ENCODE data around the gene MAML2. TPM values are rescaled to one million over a fixed set of nuclear protein-coding genes. Genes with fewer than 3 reads are reported as not detected.

Gene MAML2
- total RNA-seq, 2 experiments from 2014 or later = 14.1 to 14.3 TPM

- peaks cover 2% of the 10 kb centered on the region for H3K9me3 Mint-ChIP-seq
- H3K4me3 Mint-ChIP-seq = no peak overlapping the region
- DNase-seq = no peak
- peaks cover 66% of the 10 kb centered on the region for H3K36me3 Mint-ChIP-seq
- H3K27me3 Mint-ChIP-seq = no peaks in the 10 kb centered on the region
- no peak overlapping the region for H3K27ac Mint-ChIP-seq
- peaks cover 84% of the 10 kb centered on the region for H3K4me1 Mint-ChIP-seq
These were observed 26.1 kb downstream of the MAML2 start for GRCh38 chr11:96316869-96317268.

DNA sequence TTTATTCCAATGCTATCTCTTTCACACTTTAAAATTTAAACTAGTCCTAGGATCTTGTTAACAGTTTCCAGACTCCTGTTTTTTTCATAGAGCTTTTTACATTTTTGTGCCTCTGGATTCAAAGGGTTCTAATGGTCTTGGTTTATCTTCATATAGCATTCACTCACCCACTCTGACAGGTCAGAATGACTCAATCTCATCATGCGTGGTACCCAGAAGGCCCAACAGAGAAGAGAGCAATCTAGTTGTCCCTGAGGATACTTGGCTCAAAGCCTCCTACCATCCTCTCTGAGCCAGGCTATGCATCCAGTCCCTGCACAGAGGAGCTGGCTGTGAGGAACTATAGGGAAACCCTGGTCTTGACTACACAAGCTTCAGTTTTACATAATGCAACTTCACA is 27.5 kb downstream of the MAML2 start:
- Mint-ChIP-seq H3K4me3 (no peak overlapping the region), H3K27ac (peak overlapping the region; percentile 21)

GRCh38 chr11:96314326-96315020 is 28.5 kb downstream of the MAML2 start:
- Mint-ChIP-seq H3K4me3 (no peak overlapping the region), H3K4me1 (peaks cover 79% of the 10 kb centered on the region)

More for the DNA sequence above, 27.5 kb downstream of the MAML2 start:
- Mint-ChIP-seq H3K27me3 (no peaks in the 10 kb centered on the region), H3K4me1 (peaks cover 80% of the 10 kb centered on the region), H3K9me3 (peaks cover 2% of the 10 kb centered on the region), H3K36me3 (peaks cover 64% of the 10 kb centered on the region)
- DNase-seq = no peak

GRCh38 chr11:96313163-96313562 is 29.8 kb downstream of the MAML2 start:
- Mint-ChIP-seq H3K36me3 (peaks cover 59% of the 10 kb centered on the region), H3K27ac (no peak overlapping the region), H3K4me3 (no peak overlapping the region), H3K27me3 (no peaks in the 10 kb centered on the region), H3K4me1 (peaks cover 81% of the 10 kb centered on the region), H3K9me3 (peaks cover 2% of the 10 kb centered on the region)
- DNase-seq = no peak

More at GRCh38 chr11:96314326-96315020, 28.5 kb downstream of the MAML2 start:
- Mint-ChIP-seq H3K27me3 (no peaks in the 10 kb centered on the region), H3K36me3 (peaks cover 60% of the 10 kb centered on the region), H3K9me3 (peaks cover 2% of the 10 kb centered on the region), H3K27ac (peak overlapping the region; percentile 74)
- no peak for DNase-seq

- no peak for DNase-seq
- no peaks in the 10 kb centered on the region for H3K27me3 Mint-ChIP-seq
- no peak overlapping the region for H3K4me3 Mint-ChIP-seq
- peaks cover 43% of the 10 kb centered on the region for H3K36me3 Mint-ChIP-seq
- H3K4me1 Mint-ChIP-seq = peaks cover 80% of the 10 kb centered on the region
- no peak overlapping the region for H3K27ac Mint-ChIP-seq
- H3K9me3 Mint-ChIP-seq = peaks cover 2% of the 10 kb centered on the region
These were observed 31.9 kb downstream of the MAML2 start for GRCh38 chr11:96311120-96311568.

GRCh38 chr11:96310236-96310635 is 32.8 kb downstream of the MAML2 start:
- no peak overlapping the region for H3K4me3 Mint-ChIP-seq
- H3K4me1 Mint-ChIP-seq = peaks cover 77% of the 10 kb centered on the region

GRCh38 chr11:96309643-96310017 is 33.4 kb downstream of the MAML2 start:
- H3K9me3 Mint-ChIP-seq = no peaks in the 10 kb centered on the region
- no peak for DNase-seq
- H3K27me3 Mint-ChIP-seq = no peaks in the 10 kb centered on the region
- H3K4me3 Mint-ChIP-seq = no peak overlapping the region
- H3K36me3 Mint-ChIP-seq = peaks cover 31% of the 10 kb centered on the region
- no peak overlapping the region for H3K27ac Mint-ChIP-seq
- peaks cover 74% of the 10 kb centered on the region for H3K4me1 Mint-ChIP-seq

More at GRCh38 chr11:96310236-96310635, 32.8 kb downstream of the MAML2 start:
- Mint-ChIP-seq H3K36me3 (peaks cover 35% of the 10 kb centered on the region), H3K27me3 (no peaks in the 10 kb centered on the region), H3K27ac (no peak overlapping the region), H3K9me3 (no peaks in the 10 kb centered on the region)
- DNase-seq = no peak

- H3K27ac Mint-ChIP-seq = peak overlapping the region; percentile 39
- peaks cover 26% of the 10 kb centered on the region for H3K36me3 Mint-ChIP-seq
- H3K27me3 Mint-ChIP-seq = no peaks in the 10 kb centered on the region
- no peak for DNase-seq
- no peaks in the 10 kb centered on the region for H3K9me3 Mint-ChIP-seq
- H3K4me1 Mint-ChIP-seq = peaks cover 71% of the 10 kb centered on the region
- H3K4me3 Mint-ChIP-seq = no peak overlapping the region
These were observed 33.9 kb downstream of the MAML2 start for GRCh38 chr11:96309016-96309642.

GRCh38 chr11:96307776-96308140 is 35.2 kb downstream of the MAML2 start:
- H3K27me3 Mint-ChIP-seq = no peaks in the 10 kb centered on the region
- H3K4me1 Mint-ChIP-seq = peaks cover 75% of the 10 kb centered on the region
- H3K4me3 Mint-ChIP-seq = peak overlapping the region; percentile 70
- no peak for DNase-seq
- H3K27ac Mint-ChIP-seq = peak overlapping the region; percentile 67
- no peaks in the 10 kb centered on the region for H3K9me3 Mint-ChIP-seq
- peaks cover 18% of the 10 kb centered on the region for H3K36me3 Mint-ChIP-seq

DNA sequence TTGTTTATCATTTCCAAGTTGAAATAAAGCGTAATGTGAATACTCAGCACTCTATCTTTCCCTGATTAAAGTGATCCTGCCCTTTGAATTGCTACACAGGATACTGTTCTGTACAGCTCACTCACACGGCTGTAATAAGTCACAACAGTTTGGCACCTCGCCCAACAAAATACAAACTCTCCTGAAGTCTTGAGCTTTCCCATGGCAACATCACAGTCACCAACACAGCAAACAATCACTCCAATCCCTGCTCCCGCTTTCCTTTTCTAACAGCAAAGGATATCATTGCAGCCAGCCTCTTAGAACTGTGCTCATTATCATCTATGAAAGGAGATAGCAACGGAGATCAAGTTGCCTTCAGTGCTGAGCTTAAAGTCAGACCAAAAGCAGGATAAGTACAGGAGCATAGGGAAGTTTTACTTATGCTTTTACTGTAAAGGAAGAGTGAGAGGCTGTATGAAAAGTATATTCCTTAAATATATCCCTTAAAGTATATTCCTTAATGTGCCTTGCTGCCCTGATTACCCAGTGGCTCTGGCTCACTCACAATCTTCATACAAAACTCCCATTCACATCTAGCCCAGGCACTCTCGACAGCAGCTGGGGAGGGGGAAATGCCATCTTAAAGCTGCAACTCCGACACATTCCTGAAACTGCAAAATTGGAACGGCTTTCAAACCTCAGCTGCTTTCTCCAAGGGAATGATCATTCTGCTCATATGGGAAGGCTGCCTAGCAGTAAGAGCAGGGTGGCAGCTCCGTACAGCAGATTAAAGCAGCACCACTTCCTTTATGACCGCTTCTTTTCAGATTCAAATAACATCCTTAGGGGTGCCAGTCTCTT is 35.8 kb downstream of the MAML2 start:
- Mint-ChIP-seq H3K4me1 (peaks cover 77% of the 10 kb centered on the region), H3K27ac (peak overlapping the region; percentile 67), H3K9me3 (no peaks in the 10 kb centered on the region), H3K36me3 (peaks cover 20% of the 10 kb centered on the region), H3K27me3 (no peaks in the 10 kb centered on the region), H3K4me3 (peak overlapping the region; percentile 70)
- DNase-seq = peak; percentile 17

- H3K4me1 Mint-ChIP-seq = peaks cover 77% of the 10 kb centered on the region
- no peak for DNase-seq
- no peaks in the 10 kb centered on the region for H3K9me3 Mint-ChIP-seq
- peak overlapping the region; percentile 70 for H3K4me3 Mint-ChIP-seq
- no peaks in the 10 kb centered on the region for H3K27me3 Mint-ChIP-seq
- peak overlapping the region; percentile 62 for H3K27ac Mint-ChIP-seq
- H3K36me3 Mint-ChIP-seq = peaks cover 15% of the 10 kb centered on the region
These were observed 36.4 kb downstream of the MAML2 start for GRCh38 chr11:96306600-96306932.

DNA sequence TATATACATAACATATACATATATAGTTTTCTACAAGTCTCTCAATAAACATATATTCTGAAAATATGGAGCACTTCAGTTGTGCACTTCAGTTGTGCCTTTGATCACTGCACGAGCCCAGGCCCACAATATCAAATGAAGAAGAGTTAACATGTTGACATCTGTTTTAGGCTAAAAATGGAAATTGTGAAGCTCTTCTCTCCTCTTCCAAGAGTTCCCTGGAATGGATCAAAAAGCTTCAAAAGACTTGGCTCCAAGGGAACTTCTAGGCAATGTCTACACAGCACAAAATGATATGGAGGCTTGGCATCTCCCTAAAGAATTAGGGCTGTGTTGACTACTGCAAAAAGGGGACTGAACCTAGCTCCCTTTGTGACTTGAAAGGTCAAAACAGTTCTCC is 36.9 kb downstream of the MAML2 start:
- DNase-seq = no peak
- Mint-ChIP-seq H3K9me3 (no peaks in the 10 kb centered on the region), H3K4me1 (peaks cover 76% of the 10 kb centered on the region), H3K27me3 (no peaks in the 10 kb centered on the region), H3K27ac (peak overlapping the region; percentile 62), H3K36me3 (peaks cover 10% of the 10 kb centered on the region), H3K4me3 (no peak overlapping the region)

DNA sequence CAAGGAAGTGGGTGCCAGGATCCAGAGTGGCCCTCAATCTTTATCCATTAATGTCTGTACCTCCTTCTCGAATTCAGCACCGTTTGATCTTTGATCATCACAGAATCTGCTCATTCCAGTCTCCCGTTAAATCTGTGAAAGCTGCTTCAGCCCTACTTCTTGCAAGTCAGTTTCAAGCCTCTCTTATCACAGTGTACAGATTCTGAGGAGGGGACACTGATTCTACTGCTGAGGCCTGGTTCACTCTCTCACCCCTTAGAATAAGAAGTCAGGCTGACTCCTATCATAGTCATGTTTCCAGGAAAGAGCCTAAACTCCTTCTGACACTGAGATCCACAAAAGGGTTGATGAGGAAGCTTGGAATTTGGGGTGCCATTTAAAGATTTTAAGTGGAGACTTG is 39.0 kb downstream of the MAML2 start:
- Mint-ChIP-seq H3K36me3 (peaks cover 11% of the 10 kb centered on the region), H3K4me1 (peaks cover 78% of the 10 kb centered on the region), H3K27me3 (no peaks in the 10 kb centered on the region), H3K27ac (peak overlapping the region; percentile 57), H3K9me3 (no peaks in the 10 kb centered on the region), H3K4me3 (no peak overlapping the region)
- DNase-seq = no peak

- no peak overlapping the region for H3K4me3 Mint-ChIP-seq
- H3K36me3 Mint-ChIP-seq = peaks cover 11% of the 10 kb centered on the region
- H3K4me1 Mint-ChIP-seq = peaks cover 74% of the 10 kb centered on the region
These were observed 39.9 kb downstream of the MAML2 start for GRCh38 chr11:96303064-96303463.

DNA sequence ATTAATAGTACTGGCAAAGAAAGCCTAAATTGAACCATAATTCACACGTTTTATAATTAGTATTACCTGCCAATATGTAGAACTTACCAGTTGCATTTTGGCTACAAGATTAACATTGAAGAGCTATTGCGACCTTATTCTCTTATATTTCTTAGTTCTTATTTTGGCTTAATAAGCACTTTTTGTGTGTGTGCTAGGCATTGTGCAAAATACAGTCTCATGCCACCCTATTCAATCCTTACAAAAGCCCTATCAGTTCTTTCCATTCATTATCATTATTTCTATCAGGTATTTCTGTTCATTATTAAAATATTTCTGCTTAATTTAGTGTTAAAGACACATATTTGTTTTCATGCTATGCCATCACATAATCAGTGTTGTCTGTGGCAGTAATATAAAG is 41.2 kb downstream of the MAML2 start:
- Mint-ChIP-seq H3K9me3 (no peaks in the 10 kb centered on the region), H3K27me3 (no peaks in the 10 kb centered on the region), H3K36me3 (peaks cover 13% of the 10 kb centered on the region), H3K27ac (no peak overlapping the region), H3K4me3 (no peak overlapping the region), H3K4me1 (peaks cover 71% of the 10 kb centered on the region)
- DNase-seq = no peak

More at GRCh38 chr11:96303064-96303463, 39.9 kb downstream of the MAML2 start:
- DNase-seq = no peak
- Mint-ChIP-seq H3K27me3 (no peaks in the 10 kb centered on the region), H3K27ac (no peak overlapping the region), H3K9me3 (no peaks in the 10 kb centered on the region)

Data from activated naive CD8-positive, alpha-beta T cell treated with anti-CD3 and anti-CD28 coated beads for 36 hours (primary cell).